Measurements from ENCODE around the gene PFKP. TPM values are rescaled to one million over a fixed set of nuclear protein-coding genes. Genes with fewer than 3 reads are reported as not detected.

PFKP gene
- total and polyA plus RNA-seq, 2 donors = 40.7 to 118 TPM

- Histone ChIP-seq H3K4me1 (ENCODE audit: control insufficient read depth in 2 of 2, insufficient read depth in 2 of 2, low read length in 2 of 2) (no peaks in the 10 kb centered on the region), H3K27me3 (ENCODE audit: control insufficient read depth in 2 of 2, insufficient read depth in 1 of 2, low read length in 1 of 2) (no peaks in the 10 kb centered on the region), H3K9me3 (ENCODE audit: control insufficient read depth in 2 of 2, insufficient read depth in 1 of 2, low read length in 1 of 2) (no peaks in the 10 kb centered on the region), H3K36me3 (ENCODE audit: control insufficient read depth in 2 of 2, insufficient read depth in 2 of 2, low read length in 1 of 2) (no peaks in the 10 kb centered on the region), H3K4me3 (ENCODE audit: low read length in 2 of 2) (no peak overlapping the region), H3K27ac (ENCODE audit: low read depth in 1 of 2, low read length in 1 of 2) (no peak overlapping the region)
- DNase-seq (ENCODE audit: low read depth in 6 of 9, low spot score in 9 of 9) = no peak
- WGBS = 95% methylated on average over 11 of the region's 11 CpGs
Observed at GRCh38 chr10:3028441-3028840, 38.9 kb upstream of the PFKP start.

GRCh38 chr10:3030765-3031164 lies 36.6 kb upstream of the PFKP start:
- 76% methylated on average over 5 of the region's 5 CpGs for WGBS
- Histone ChIP-seq H3K4me1 (ENCODE audit: control insufficient read depth in 2 of 2, insufficient read depth in 2 of 2, low read length in 2 of 2) (no peaks in the 10 kb centered on the region), H3K27me3 (ENCODE audit: control insufficient read depth in 2 of 2, insufficient read depth in 1 of 2, low read length in 1 of 2) (no peaks in the 10 kb centered on the region), H3K27ac (ENCODE audit: low read depth in 1 of 2, low read length in 1 of 2) (no peak overlapping the region), H3K36me3 (ENCODE audit: control insufficient read depth in 2 of 2, insufficient read depth in 2 of 2, low read length in 1 of 2) (no peaks in the 10 kb centered on the region), H3K9me3 (ENCODE audit: control insufficient read depth in 2 of 2, insufficient read depth in 1 of 2, low read length in 1 of 2) (no peaks in the 10 kb centered on the region), H3K4me3 (ENCODE audit: low read length in 2 of 2) (no peak overlapping the region)
- no peak for DNase-seq (ENCODE audit: low read depth in 6 of 9, low spot score in 9 of 9)

GRCh38 chr10:3031490-3031889 lies 35.9 kb upstream of the PFKP start:
- Histone ChIP-seq H3K4me1 (ENCODE audit: control insufficient read depth in 2 of 2, insufficient read depth in 2 of 2, low read length in 2 of 2) (no peaks in the 10 kb centered on the region), H3K9me3 (ENCODE audit: control insufficient read depth in 2 of 2, insufficient read depth in 1 of 2, low read length in 1 of 2) (no peaks in the 10 kb centered on the region), H3K36me3 (ENCODE audit: control insufficient read depth in 2 of 2, insufficient read depth in 2 of 2, low read length in 1 of 2) (no peaks in the 10 kb centered on the region), H3K4me3 (ENCODE audit: low read length in 2 of 2) (no peak overlapping the region), H3K27ac (ENCODE audit: low read depth in 1 of 2, low read length in 1 of 2) (no peak overlapping the region), H3K27me3 (ENCODE audit: control insufficient read depth in 2 of 2, insufficient read depth in 1 of 2, low read length in 1 of 2) (no peaks in the 10 kb centered on the region)
- no peak for DNase-seq (ENCODE audit: low read depth in 6 of 9, low spot score in 9 of 9)
- WGBS = 83% methylated on average over 4 of the region's 4 CpGs

- Histone ChIP-seq H3K27me3 (ENCODE audit: control insufficient read depth in 2 of 2, insufficient read depth in 1 of 2, low read length in 1 of 2) (no peaks in the 10 kb centered on the region), H3K4me3 (ENCODE audit: low read length in 2 of 2) (no peak overlapping the region), H3K27ac (ENCODE audit: low read depth in 1 of 2, low read length in 1 of 2) (no peak overlapping the region), H3K4me1 (ENCODE audit: control insufficient read depth in 2 of 2, insufficient read depth in 2 of 2, low read length in 2 of 2) (no peaks in the 10 kb centered on the region), H3K9me3 (ENCODE audit: control insufficient read depth in 2 of 2, insufficient read depth in 1 of 2, low read length in 1 of 2) (peaks cover 0 to 4% of the 10 kb centered on the region in 2 donors), H3K36me3 (ENCODE audit: control insufficient read depth in 2 of 2, insufficient read depth in 2 of 2, low read length in 1 of 2) (no peaks in the 10 kb centered on the region)
- DNase-seq (ENCODE audit: low read depth in 6 of 9, low spot score in 9 of 9) = no peak
- WGBS = 93% methylated on average over 5 of the region's 5 CpGs
Observed at GRCh38 chr10:3033925-3034324, 33.4 kb upstream of the PFKP start.

- Histone ChIP-seq H3K27ac (ENCODE audit: low read depth in 1 of 2, low read length in 1 of 2) (no peak overlapping the region), H3K4me1 (ENCODE audit: control insufficient read depth in 2 of 2, insufficient read depth in 2 of 2, low read length in 2 of 2) (no peaks in the 10 kb centered on the region), H3K4me3 (ENCODE audit: low read length in 2 of 2) (no peak overlapping the region), H3K27me3 (ENCODE audit: control insufficient read depth in 2 of 2, insufficient read depth in 1 of 2, low read length in 1 of 2) (no peaks in the 10 kb centered on the region), H3K9me3 (ENCODE audit: control insufficient read depth in 2 of 2, insufficient read depth in 1 of 2, low read length in 1 of 2) (peaks cover 0 to 4% of the 10 kb centered on the region in 2 donors), H3K36me3 (ENCODE audit: control insufficient read depth in 2 of 2, insufficient read depth in 2 of 2, low read length in 1 of 2) (no peaks in the 10 kb centered on the region)
- no peak for DNase-seq (ENCODE audit: low read depth in 6 of 9, low spot score in 9 of 9)
- WGBS = 79% methylated on average over 4 of the region's 4 CpGs
Observed at GRCh38 chr10:3034616-3035015, 32.7 kb upstream of the PFKP start.

GRCh38 chr10:3036155-3037021 lies 31.0 kb upstream of the PFKP start:
- no peak overlapping the region for H3K4me3 ChIP-seq (ENCODE audit: low read length in 2 of 2)
- no peaks in the 10 kb centered on the region for H3K36me3 ChIP-seq (ENCODE audit: control insufficient read depth in 2 of 2, insufficient read depth in 2 of 2, low read length in 1 of 2)
- H3K4me1 ChIP-seq (ENCODE audit: control insufficient read depth in 2 of 2, insufficient read depth in 2 of 2, low read length in 2 of 2) = no peaks in the 10 kb centered on the region

GRCh38 chr10:3037182-3037581 lies 30.2 kb upstream of the PFKP start:
- DNase-seq (ENCODE audit: low read depth in 6 of 9, low spot score in 9 of 9) = no peak
- no peaks in the 10 kb centered on the region for H3K36me3 ChIP-seq (ENCODE audit: control insufficient read depth in 2 of 2, insufficient read depth in 2 of 2, low read length in 1 of 2)
- H3K4me3 ChIP-seq (ENCODE audit: low read length in 2 of 2) = no peak overlapping the region
- no peak overlapping the region for H3K27ac ChIP-seq (ENCODE audit: low read depth in 1 of 2, low read length in 1 of 2)
- H3K27me3 ChIP-seq (ENCODE audit: control insufficient read depth in 2 of 2, insufficient read depth in 1 of 2, low read length in 1 of 2) = no peaks in the 10 kb centered on the region
- WGBS = 97% methylated on average over 4 of the region's 4 CpGs
- H3K4me1 ChIP-seq (ENCODE audit: control insufficient read depth in 2 of 2, insufficient read depth in 2 of 2, low read length in 2 of 2) = no peaks in the 10 kb centered on the region
- H3K9me3 ChIP-seq (ENCODE audit: control insufficient read depth in 2 of 2, insufficient read depth in 1 of 2, low read length in 1 of 2) = peaks cover 0 to 4% of the 10 kb centered on the region in 2 donors

More at GRCh38 chr10:3036155-3037021, 31.0 kb upstream of the PFKP start:
- 61% methylated on average over 8 of the region's 8 CpGs for WGBS
- H3K27me3 ChIP-seq (ENCODE audit: control insufficient read depth in 2 of 2, insufficient read depth in 1 of 2, low read length in 1 of 2) = no peaks in the 10 kb centered on the region
- DNase-seq (ENCODE audit: low read depth in 6 of 9, low spot score in 9 of 9) = no peak
- no peak overlapping the region for H3K27ac ChIP-seq (ENCODE audit: low read depth in 1 of 2, low read length in 1 of 2)
- H3K9me3 ChIP-seq (ENCODE audit: control insufficient read depth in 2 of 2, insufficient read depth in 1 of 2, low read length in 1 of 2) = peaks cover 0 to 4% of the 10 kb centered on the region in 2 donors

- Histone ChIP-seq H3K27ac (ENCODE audit: low read depth in 1 of 2, low read length in 1 of 2) (no peak overlapping the region), H3K36me3 (ENCODE audit: control insufficient read depth in 2 of 2, insufficient read depth in 2 of 2, low read length in 1 of 2) (no peaks in the 10 kb centered on the region), H3K9me3 (ENCODE audit: control insufficient read depth in 2 of 2, insufficient read depth in 1 of 2, low read length in 1 of 2) (peaks cover 0 to 4% of the 10 kb centered on the region in 2 donors), H3K27me3 (ENCODE audit: control insufficient read depth in 2 of 2, insufficient read depth in 1 of 2, low read length in 1 of 2) (peaks cover 0 to under 1% of the 10 kb centered on the region in 2 donors), H3K4me1 (ENCODE audit: control insufficient read depth in 2 of 2, insufficient read depth in 2 of 2, low read length in 2 of 2) (no peaks in the 10 kb centered on the region), H3K4me3 (ENCODE audit: low read length in 2 of 2) (no peak overlapping the region)
- no peak for DNase-seq (ENCODE audit: low read depth in 6 of 9, low spot score in 9 of 9)
- 88% methylated on average over 1 of the region's 1 CpG for WGBS
Observed at GRCh38 chr10:3040069-3040468, 27.3 kb upstream of the PFKP start.

GRCh38 chr10:3042589-3042988 lies 24.8 kb upstream of the PFKP start:
- DNase-seq (ENCODE audit: low read depth in 6 of 9, low spot score in 9 of 9) = no peak
- 84% methylated on average over 10 of the region's 10 CpGs for WGBS
- H3K36me3 ChIP-seq (ENCODE audit: control insufficient read depth in 2 of 2, insufficient read depth in 2 of 2, low read length in 1 of 2) = no peaks in the 10 kb centered on the region
- no peak overlapping the region for H3K27ac ChIP-seq (ENCODE audit: low read depth in 1 of 2, low read length in 1 of 2)
- no peaks in the 10 kb centered on the region for H3K4me1 ChIP-seq (ENCODE audit: control insufficient read depth in 2 of 2, insufficient read depth in 2 of 2, low read length in 2 of 2)
- H3K9me3 ChIP-seq (ENCODE audit: control insufficient read depth in 2 of 2, insufficient read depth in 1 of 2, low read length in 1 of 2) = peaks cover 0 to 4% of the 10 kb centered on the region in 2 donors
- no peak overlapping the region for H3K4me3 ChIP-seq (ENCODE audit: low read length in 2 of 2)
- peaks cover 0 to 15% of the 10 kb centered on the region in 2 donors for H3K27me3 ChIP-seq (ENCODE audit: control insufficient read depth in 2 of 2, insufficient read depth in 1 of 2, low read length in 1 of 2)
